Daoy (cell line): Measurements from ENCODE around the gene FAM72A. TPM values are rescaled to one million over a fixed set of nuclear protein-coding genes. Genes with fewer than 3 reads are reported as not detected.
"Not testable (repeated sequence)": the region's sequence is repeated elsewhere in the genome, so short reads cannot be mapped to it uniquely, and the experiment has no call there.

ENCODE experiments used
- DNase-seq: peaks from one replicate; pipeline ENCODE4 v3.0.0-alpha.2; 2015; ENCODE audit warnings: low read depth
- total RNA-seq: library from RNA; depleted of rRNA; stranded (reverse); fragments of >200 nt; shearing (Covaris generic); gene quantifications from 2 replicates; pipeline ENCODE4 v1.2.3, GENCODE V29; 2014

The FAM72A gene
- total RNA-seq, 1 experiment from 2014 or later: 11.4 TPM

DNA sequence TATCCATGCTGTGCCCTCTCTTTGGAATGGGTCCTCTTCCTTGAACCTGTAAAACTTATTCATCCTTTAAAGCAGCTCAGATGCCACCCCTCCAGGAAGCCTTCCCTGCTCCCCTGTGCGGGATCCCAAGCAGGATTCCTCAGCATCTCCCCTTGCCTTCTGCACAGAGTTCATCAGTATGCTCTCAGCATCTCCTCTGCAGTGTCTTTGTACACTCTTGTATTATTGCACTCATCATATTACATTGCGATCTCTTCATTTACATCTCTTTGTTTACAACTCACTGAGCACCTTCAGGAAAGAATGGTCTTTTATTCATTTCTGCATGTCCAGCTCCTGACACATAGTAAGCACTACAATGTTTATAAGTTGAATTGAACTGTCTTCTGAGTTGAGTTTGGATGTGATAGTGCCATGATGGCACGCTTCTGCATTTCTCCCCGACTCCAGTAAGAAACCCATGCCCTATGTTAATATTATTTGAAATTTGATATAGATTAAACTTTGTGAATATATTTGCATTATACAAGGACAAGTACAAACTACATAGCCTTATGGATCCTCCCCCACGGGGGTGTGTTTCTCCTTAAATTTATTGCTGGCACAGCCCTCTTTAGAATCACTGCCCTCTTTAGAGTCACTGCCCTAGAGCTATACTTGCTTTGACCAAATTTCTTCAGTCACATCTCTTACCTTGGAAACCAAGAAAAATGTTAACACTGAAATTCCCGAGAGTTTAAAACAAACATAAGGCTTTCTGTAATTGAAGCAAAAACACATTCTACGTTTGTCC, 13.2 kb upstream of the FAM72A start:
- not testable (repeated sequence) for DNase-seq

GRCh38 chr1:206210802-206211201, 8.2 kb upstream of the FAM72A start:
- DNase-seq: not testable (repeated sequence)

GRCh38 chr1:206205569-206205968, 2.9 kb upstream of the FAM72A start:
- DNase-seq: not testable (repeated sequence)

- DNase-seq: peak; percentile 15
Observed at GRCh38 chr1:206204871-206205270, 2.2 kb upstream of the FAM72A start.

DNA sequence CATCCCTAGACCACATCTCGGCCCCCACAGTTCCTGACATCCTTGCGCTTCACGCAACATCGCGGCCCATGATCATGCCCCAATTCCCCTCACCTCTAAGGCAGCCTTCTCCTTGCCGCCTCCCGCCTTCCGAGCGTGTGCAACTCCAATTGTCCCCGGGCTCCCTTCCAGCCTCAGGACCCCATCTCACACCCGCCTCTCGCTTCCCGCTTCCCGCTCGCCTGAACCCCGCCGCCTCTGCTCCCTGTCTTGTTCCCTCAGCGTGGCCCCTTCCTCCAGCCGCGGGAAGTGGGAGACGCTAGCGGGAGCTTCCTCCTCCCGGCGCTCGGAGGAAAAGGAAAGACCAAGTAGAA, 1.5 kb upstream of the FAM72A start:
- DNase-seq: not testable (repeated sequence)

DNA sequence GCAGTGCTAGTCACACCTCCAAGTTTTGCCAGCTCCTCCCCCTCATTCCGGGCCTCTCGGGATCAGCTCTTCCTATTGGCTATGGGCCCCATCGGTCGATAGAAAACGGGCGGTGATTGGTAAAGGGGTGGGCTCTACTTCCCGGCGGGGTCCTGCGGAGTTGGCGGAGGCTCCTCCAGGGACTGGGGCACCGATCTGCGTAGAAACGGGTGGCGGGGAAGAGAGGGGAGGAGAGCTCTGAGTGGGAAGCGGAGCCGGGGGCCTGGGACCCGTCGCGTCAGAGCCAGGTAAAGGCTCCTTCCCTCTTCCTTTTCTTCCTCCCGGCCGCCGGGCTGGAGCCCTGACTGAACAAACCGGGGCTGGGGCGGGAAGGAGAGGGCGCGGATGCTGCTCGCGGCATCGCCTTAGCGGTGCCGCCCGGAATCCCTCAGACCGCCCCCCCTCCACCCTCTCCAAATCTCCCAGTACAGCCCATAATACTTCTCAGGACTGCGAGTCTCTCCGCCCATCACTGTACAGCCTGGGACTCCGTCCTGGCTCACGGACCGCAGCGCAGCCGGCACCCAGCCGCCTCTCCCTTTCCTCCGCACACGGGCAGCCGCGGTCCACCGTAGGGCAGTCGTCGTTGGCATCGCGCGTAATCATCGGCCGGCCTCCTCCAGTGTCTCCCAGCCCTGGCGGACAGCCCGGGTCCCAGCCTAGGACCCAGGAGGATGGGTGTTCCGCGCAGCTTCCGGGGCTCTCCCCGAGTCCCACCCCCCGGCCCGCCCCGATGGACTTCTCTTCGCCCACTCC, 922 bp upstream of the FAM72A start, which contains the start of gene SRGAP2:
TSS of gene SRGAP2 (plus strand) at position 178 of the 795 bp plus-strand sequence. CDS start 2,430 bp downstream, outside the sequence.
- DNase-seq: peak; percentile 68

DNA sequence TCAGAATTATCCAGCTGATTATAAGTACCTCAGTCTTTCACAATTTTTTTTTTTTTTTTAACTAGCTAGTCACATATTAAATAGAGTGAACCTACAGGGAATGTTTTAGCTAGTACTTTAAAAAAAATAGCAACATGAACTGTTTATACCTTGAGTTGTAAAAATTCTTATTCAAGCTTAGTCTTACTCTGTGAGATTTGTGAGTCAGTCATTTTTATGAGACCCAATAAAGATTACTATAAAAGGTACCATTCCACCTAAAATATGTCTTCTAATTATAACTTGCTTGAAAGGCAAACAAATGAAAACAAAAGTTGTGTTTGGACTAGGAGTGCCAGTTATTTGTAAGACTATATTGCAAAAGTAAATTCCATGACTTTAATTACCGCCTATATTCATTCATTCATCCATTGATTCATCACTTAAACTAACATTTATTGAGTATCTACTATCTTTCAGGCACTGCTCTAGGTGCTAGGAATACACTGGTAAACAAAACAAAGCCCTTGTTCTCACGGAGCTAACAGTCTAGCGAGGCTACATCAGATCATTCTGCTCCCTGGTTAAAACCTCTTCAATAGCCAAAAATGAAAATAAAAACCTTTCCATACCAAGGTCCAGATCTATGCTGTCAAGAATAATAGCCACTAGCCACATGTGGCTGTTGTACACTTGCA, 5.8 kb downstream of the FAM72A start:
- not testable (repeated sequence) for DNase-seq

- not testable (repeated sequence) for DNase-seq
Observed at GRCh38 chr1:206195182-206195581, 7.5 kb downstream of the FAM72A start.

GRCh38 chr1:206186826-206187225, 15.8 kb downstream of the FAM72A start:
- DNase-seq: not testable (repeated sequence)

DNA sequence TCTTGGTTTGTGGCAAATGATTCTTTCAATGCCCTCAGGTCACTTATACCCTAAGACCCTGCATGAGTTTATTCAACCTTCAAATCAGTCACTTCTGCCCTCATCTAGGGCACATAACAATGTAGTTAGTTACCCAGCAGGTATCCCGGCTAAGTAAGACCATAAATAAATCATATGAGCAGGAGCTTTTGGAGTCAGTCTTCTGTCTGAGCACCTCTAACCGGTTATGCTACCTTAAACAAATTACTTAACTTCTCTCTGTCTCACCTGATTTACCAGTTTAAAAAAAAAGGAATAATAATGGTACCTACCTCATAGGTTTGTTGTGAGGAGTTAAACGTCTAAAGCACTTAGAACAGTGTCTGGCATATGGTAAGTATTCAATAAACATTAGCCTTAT, 16.9 kb downstream of the FAM72A start:
- DNase-seq: not testable (repeated sequence)

DNA sequence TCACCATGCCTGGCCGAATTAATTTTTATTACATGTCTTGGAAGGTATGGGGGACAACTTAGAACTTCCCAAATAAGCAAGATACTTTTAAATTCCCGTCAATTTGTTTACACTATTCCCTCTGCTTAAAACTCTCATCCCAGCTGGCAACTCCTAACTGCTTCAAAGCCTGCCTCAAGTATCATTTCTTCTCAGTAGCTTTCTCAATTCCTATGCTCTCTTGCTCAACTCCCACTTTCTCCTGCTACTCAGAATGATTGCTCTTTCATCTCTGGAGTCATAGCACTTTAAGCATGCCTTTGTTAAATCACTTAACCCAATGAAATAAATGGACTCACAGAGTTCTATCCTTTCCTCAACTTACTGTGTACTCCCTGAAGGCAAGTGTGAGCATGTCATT, 18.9 kb downstream of the FAM72A start:
- not testable (repeated sequence) for DNase-seq

DNA sequence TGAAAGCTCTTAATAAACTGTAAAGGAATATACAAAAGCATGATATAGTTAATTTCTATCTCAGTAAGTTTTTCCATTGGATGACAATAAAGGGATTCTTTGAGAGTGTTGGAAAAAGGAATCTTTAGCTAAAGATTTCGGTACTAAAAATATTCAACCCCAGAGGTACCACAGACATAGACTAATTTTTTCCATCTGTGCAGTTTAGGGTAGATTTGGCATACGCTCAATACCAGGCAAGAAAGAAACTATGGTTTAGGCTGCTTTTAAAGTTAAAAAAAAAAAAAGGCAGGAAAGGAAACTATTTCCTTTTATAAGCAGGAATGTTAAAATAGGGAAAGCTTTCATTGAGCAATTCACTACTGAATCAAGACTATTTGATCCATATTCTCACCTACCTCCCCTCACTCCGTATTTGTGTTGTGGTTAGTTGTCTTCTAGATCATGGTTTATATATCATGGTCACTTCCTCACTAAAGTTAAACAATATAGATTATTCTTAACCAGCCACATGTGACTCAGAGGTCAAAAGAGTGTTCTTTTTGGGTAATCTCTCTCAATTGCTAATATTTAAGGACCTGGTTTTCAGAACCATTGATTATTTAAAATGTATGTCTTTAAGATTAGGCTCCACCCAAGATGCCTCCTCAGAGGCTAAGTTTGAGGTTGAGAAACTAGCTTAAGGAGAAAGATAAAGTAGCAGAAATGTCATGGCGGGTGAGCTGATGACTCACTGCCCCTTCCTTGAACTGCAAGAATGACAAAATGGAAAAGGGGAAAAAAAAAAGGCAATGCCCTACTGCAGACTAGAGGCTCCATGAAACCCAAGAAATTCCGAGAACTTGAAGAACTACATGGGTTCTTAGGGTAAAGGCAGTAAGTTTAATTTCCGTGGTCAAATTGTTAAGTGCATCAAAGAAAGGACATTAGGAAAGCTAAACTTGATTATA, 20.0 kb downstream of the FAM72A start:
- DNase-seq: not testable (repeated sequence)

GRCh38 chr1:206179666-206180065, 23.0 kb downstream of the FAM72A start:
- not testable (repeated sequence) for DNase-seq

GRCh38 chr1:206178061-206178989, 24.3 kb downstream of the FAM72A start:
- DNase-seq: peak; percentile 20

- not testable (repeated sequence) for DNase-seq
Observed at GRCh38 chr1:206176114-206176502, 26.5 kb downstream of the FAM72A start.

DNA sequence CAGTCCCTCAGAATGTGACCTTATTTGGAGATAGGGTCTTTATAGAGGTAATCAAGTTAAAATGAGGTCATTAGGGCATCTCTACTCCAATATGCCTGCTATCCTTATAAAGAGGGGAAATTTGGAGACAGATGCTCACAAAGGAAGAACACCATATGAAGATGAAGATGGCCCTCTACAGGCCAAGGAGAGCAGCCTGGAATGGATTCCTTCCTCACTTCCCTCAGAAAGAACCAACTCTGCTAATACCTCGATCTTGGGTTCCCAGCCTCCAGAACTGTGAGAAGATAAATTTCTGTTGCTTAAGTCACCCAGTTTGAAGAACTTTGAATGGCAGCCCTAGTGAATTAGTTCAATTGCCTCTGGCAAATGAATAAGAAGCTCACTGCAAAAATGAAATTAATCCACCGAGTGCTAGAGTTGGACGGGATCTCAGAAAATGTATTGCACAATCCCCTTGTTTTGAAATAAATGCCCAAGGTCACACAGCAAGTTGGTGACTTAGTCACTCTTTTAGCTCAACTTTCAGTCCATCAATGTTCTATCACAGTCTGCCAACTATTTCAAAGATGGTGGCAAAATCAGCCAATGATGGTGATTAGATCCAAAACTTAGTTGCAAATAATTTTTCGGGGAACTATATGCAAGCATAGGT, 27.1 kb downstream of the FAM72A start:
- peak; percentile 32 for DNase-seq

DNA sequence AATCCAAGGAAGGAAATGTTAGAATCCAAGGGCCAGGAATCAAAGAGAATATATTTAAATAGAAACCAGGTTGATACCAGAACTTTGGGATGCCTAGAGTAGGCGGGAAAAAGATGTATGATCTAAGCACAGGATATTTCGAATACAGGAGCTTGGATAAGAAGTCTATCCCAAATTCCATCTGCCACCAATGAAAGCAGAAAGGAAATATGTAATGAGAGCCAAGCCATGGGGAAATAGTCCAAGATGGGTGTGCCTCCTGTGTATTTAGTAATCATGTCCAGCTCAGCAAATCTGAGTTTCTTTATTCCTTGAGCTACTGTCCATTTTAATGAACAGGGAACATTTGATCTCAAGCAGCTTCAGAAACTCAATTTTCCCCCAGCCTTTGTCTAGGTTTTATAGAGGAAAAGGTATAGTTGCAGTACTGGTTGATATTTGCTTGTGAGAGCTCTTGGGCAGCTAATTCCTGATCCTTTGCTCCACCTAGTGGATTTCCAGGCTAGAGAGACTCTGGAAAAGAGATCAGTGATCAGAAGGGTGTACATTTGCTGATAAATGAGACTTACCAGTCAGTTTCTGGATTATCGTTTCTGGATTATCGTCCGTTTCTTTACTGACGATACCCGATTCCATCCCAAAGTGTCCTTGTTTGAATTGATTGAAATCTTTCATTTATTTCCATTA, 28.3 kb downstream of the FAM72A start:
- DNase-seq: peak; percentile 9

DNA sequence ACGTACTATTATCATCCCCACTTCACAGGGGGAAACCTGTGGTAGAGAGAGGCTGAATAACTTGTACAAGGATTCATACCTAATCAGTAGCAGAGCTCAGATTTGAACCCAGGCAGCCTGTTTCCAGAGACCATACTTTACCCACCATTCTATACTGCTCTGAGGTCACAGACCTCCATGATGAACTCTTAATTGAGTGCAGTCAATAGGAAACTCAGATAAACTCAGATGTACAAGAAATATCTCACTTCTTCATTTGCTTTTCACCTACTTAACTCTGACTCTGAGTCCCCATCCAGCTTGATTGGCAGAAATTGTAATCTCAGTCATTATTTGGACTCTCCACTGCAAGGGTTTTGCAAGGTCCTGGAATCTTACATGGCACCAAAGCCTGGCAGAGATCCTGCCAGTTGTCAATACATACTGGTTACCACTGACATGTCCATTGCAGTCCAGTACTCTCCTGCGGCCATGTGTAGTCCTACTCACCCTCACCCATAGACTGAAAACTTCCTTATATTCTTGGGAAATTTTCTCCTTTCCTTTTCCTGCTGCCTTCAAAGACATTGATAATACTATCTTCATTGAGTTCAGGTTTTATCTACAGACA, 29.4 kb downstream of the FAM72A start:
- not testable (repeated sequence) for DNase-seq
